Measurements from ENCODE around the gene UTF1.

The UTF1 gene

GRCh38 chr10:133217800-133218589 lies 12.0 kb upstream of the UTF1 start:
- no peaks in the 10 kb centered on the region for H4K20me1 ChIP-seq (ENCODE audit: control insufficient read depth, insufficient read depth, low read depth, low read length)
- no peaks in the 10 kb centered on the region for H3K27me3 ChIP-seq (ENCODE audit: control insufficient read depth, low read length)
- no peak overlapping the region for H3K4me3 ChIP-seq (ENCODE audit: low read length)
- H3F3A ChIP-seq (ENCODE audit: control insufficient read depth, insufficient read depth) = no peaks in the 10 kb centered on the region
- no peak overlapping the region for H3K27ac ChIP-seq (ENCODE audit: low read depth, low read length)
- no peak overlapping the region for H3K4me2 ChIP-seq (ENCODE audit: low read length)
- H3K79me2 ChIP-seq (ENCODE audit: control insufficient read depth, low read length) = no peaks in the 10 kb centered on the region
- H3K36me3 ChIP-seq (ENCODE audit: control insufficient read depth, low read length) = no peaks in the 10 kb centered on the region
- H3K9me3 ChIP-seq (ENCODE audit: control insufficient read depth, insufficient read depth, low read length) = no peaks in the 10 kb centered on the region
- no peaks in the 10 kb centered on the region for H3K9me2 ChIP-seq (replicated peaks; ENCODE audit: control insufficient read depth, low read length)
- TF ChIP-seq EZH2phosphoT487 (IDR thresholded peaks at IDR 0.05; ENCODE audit: borderline replicate concordance, low read length) (no peak), CTCF (IDR thresholded peaks at IDR 0.05; ENCODE audit: low read depth, low read length, poor library complexity, severe bottlenecking) (no peak)
- no peaks in the 10 kb centered on the region for H3K4me1 ChIP-seq (ENCODE audit: control insufficient read depth, low read length)

- no peak overlapping the region for H3K4me2 ChIP-seq (ENCODE audit: low read length)
- H3K9me3 ChIP-seq (ENCODE audit: control insufficient read depth, insufficient read depth, low read length) = no peaks in the 10 kb centered on the region
- TF ChIP-seq CTCF (IDR thresholded peaks at IDR 0.05; ENCODE audit: low read depth, low read length, poor library complexity, severe bottlenecking) = no peak
- no peak for TF ChIP-seq EZH2phosphoT487 (IDR thresholded peaks at IDR 0.05; ENCODE audit: borderline replicate concordance, low read length)
- H3K27ac ChIP-seq (ENCODE audit: low read depth, low read length) = no peak overlapping the region
- no peaks in the 10 kb centered on the region for H3K79me2 ChIP-seq (ENCODE audit: control insufficient read depth, low read length)
- no peaks in the 10 kb centered on the region for H4K20me1 ChIP-seq (ENCODE audit: control insufficient read depth, insufficient read depth, low read depth, low read length)
- H3K4me3 ChIP-seq (ENCODE audit: low read length) = no peak overlapping the region
- H3F3A ChIP-seq (ENCODE audit: control insufficient read depth, insufficient read depth) = no peaks in the 10 kb centered on the region
- no peaks in the 10 kb centered on the region for H3K9me2 ChIP-seq (replicated peaks; ENCODE audit: control insufficient read depth, low read length)
- H3K4me1 ChIP-seq (ENCODE audit: control insufficient read depth, low read length) = no peaks in the 10 kb centered on the region
- H3K36me3 ChIP-seq (ENCODE audit: control insufficient read depth, low read length) = no peaks in the 10 kb centered on the region
- H3K27me3 ChIP-seq (ENCODE audit: control insufficient read depth, low read length) = no peaks in the 10 kb centered on the region
Observed at GRCh38 chr10:133218891-133219290, 11.1 kb upstream of the UTF1 start.

- H3K4me2 ChIP-seq (ENCODE audit: low read length) = no peak overlapping the region
- TF ChIP-seq EZH2phosphoT487 (IDR thresholded peaks at IDR 0.05; ENCODE audit: borderline replicate concordance, low read length) (no peak), CTCF (IDR thresholded peaks at IDR 0.05; ENCODE audit: low read depth, low read length, poor library complexity, severe bottlenecking) (no peak)
Observed at GRCh38 chr10:133219782-133220181, 10.2 kb upstream of the UTF1 start.

More at GRCh38 chr10:133219782-133220181, 10.2 kb upstream of the UTF1 start:
- Histone ChIP-seq H4K20me1 (ENCODE audit: control insufficient read depth, insufficient read depth, low read depth, low read length) (no peaks in the 10 kb centered on the region), H3K27ac (ENCODE audit: low read depth, low read length) (no peak overlapping the region), H3K4me1 (ENCODE audit: control insufficient read depth, low read length) (no peaks in the 10 kb centered on the region), H3K9me2 (replicated peaks; ENCODE audit: control insufficient read depth, low read length) (no peaks in the 10 kb centered on the region), H3K9me3 (ENCODE audit: control insufficient read depth, insufficient read depth, low read length) (no peaks in the 10 kb centered on the region), H3K79me2 (ENCODE audit: control insufficient read depth, low read length) (no peaks in the 10 kb centered on the region), H3K4me3 (ENCODE audit: low read length) (no peak overlapping the region), H3K27me3 (ENCODE audit: control insufficient read depth, low read length) (no peaks in the 10 kb centered on the region), H3K36me3 (ENCODE audit: control insufficient read depth, low read length) (no peaks in the 10 kb centered on the region), H3F3A (ENCODE audit: control insufficient read depth, insufficient read depth) (no peaks in the 10 kb centered on the region)

Data from DOHH2 (cell line).